Measurements from ENCODE around the gene TRPV6.

GRCh38 chr7:142884286-142884640 is 1.3 kb downstream of the TRPV6 start:
- TF ChIP-seq, protein P1, sequence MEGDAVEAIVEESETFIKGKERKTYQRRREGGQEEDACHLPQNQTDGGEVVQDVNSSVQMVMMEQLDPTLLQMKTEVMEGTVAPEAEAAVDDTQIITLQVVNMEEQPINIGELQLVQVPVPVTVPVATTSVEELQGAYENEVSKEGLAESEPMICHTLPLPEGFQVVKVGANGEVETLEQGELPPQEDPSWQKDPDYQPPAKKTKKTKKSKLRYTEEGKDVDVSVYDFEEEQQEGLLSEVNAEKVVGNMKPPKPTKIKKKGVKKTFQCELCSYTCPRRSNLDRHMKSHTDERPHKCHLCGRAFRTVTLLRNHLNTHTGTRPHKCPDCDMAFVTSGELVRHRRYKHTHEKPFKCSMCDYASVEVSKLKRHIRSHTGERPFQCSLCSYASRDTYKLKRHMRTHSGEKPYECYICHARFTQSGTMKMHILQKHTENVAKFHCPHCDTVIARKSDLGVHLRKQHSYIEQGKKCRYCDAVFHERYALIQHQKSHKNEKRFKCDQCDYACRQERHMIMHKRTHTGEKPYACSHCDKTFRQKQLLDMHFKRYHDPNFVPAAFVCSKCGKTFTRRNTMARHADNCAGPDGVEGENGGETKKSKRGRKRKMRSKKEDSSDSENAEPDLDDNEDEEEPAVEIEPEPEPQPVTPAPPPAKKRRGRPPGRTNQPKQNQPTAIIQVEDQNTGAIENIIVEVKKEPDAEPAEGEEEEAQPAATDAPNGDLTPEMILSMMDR (IDR thresholded peaks at IDR 0.05): no peak
- no peak for TF ChIP-seq POLR2AphosphoS5 (IDR thresholded peaks at IDR 0.05)
- TF ChIP-seq POLR2A (IDR thresholded peaks at IDR 0.05): no peak
